ENCODE data around the gene SLC28A1. TPM values are rescaled to one million over a fixed set of nuclear protein-coding genes. Genes with fewer than 3 reads are reported as not detected.
A peak's percentile ranks its signal among the peaks of the same experiment; 100 is the strongest.

The SLC28A1 gene
- polyA plus RNA-seq, 1 donor (not counting 4 experiments of a cell fraction or from before 2014, with no cell fraction given), result not detected

- no peak for FAIRE-seq
- TF ChIP-seq CTCF (optimal IDR thresholded peaks at IDR 0.05 in 1 of 3, IDR thresholded peaks at IDR 0.05 in 1 of 3, conservative IDR thresholded peaks at IDR 0.05 in 1 of 3; ENCODE audit: extremely low read depth in 1 of 3, insufficient read depth in 2 of 3, low read length in 3 of 3), result no peak
- TF ChIP-seq EZH2 (IDR thresholded peaks at IDR 0.05; ENCODE audit: low read length), result no peak
- no peak overlapping the region for H3K27ac ChIP-seq (ENCODE audit: control insufficient read depth, insufficient read depth, low read length)
- no peaks in the 10 kb centered on the region for H3K36me3 ChIP-seq (ENCODE audit: control insufficient read depth in 2 of 2, extremely low read depth in 1 of 2, insufficient read depth in 2 of 2, low read length in 2 of 2)
- H3K4me3 ChIP-seq (ENCODE audit: control insufficient read depth in 2 of 3, extremely low read depth in 1 of 3, insufficient read depth in 2 of 3, low read depth in 1 of 3, low read length in 3 of 3), result no peak overlapping the region
- no peak overlapping the region for H3K9ac ChIP-seq (ENCODE audit: control insufficient read depth, extremely low read depth, insufficient read depth, low read length)
- peaks cover 5% of the 10 kb centered on the region for H3K4me1 ChIP-seq (ENCODE audit: control insufficient read depth, extremely low read depth, insufficient read depth, low read length)
- no peaks in the 10 kb centered on the region for H3K79me2 ChIP-seq (ENCODE audit: control insufficient read depth, insufficient read depth, low read length)
- no peaks in the 10 kb centered on the region for H4K20me1 ChIP-seq (ENCODE audit: control insufficient read depth, extremely low read depth, insufficient read depth, low read length)
- no peaks in the 10 kb centered on the region for H3K9me3 ChIP-seq (ENCODE audit: control insufficient read depth, low read depth, low read length)
- peaks cover 3% of the 10 kb centered on the region for H3K27me3 ChIP-seq (ENCODE audit: control insufficient read depth, extremely low read depth, insufficient read depth, low read length)
- no peak overlapping the region for H2AFZ ChIP-seq (ENCODE audit: control insufficient read depth, low read length)
- no peaks in the 10 kb centered on the region for H3K9me1 ChIP-seq (ENCODE audit: control insufficient read depth, extremely low read depth, insufficient read depth, low read length)
- dilution Hi-C loops (cut with MboI; ENCODE audit: extremely low pct_ligation_motif_present, low sequenced_read_pairs), result no loop called here
- no peak for DNase-seq (ENCODE audit: low read depth, low spot score)
- H3K4me2 ChIP-seq (ENCODE audit: control insufficient read depth, extremely low read depth, insufficient read depth, low read depth, low read length), result no peak overlapping the region
Observed at GRCh38 chr15:84976746-84977345, 92.4 kb downstream of the SLC28A1 start.

GRCh38 chr15:84979651-84980050 is 95.2 kb downstream of the SLC28A1 start:
- FAIRE-seq (no peak), DNase-seq (ENCODE audit: low read depth, low spot score) (no peak)
- Histone ChIP-seq H2AFZ (ENCODE audit: control insufficient read depth, low read length) (peak overlapping the region; percentile 9), H3K4me3 (ENCODE audit: control insufficient read depth in 2 of 3, extremely low read depth in 1 of 3, insufficient read depth in 2 of 3, low read depth in 1 of 3, low read length in 3 of 3) (no peak overlapping the region), H3K79me2 (ENCODE audit: control insufficient read depth, insufficient read depth, low read length) (peaks cover 11% of the 10 kb centered on the region), H3K9ac (ENCODE audit: control insufficient read depth, extremely low read depth, insufficient read depth, low read length) (no peak overlapping the region), H3K9me3 (ENCODE audit: control insufficient read depth, low read depth, low read length) (no peaks in the 10 kb centered on the region), H3K9me1 (ENCODE audit: control insufficient read depth, extremely low read depth, insufficient read depth, low read length) (no peaks in the 10 kb centered on the region), H3K36me3 (ENCODE audit: control insufficient read depth in 2 of 2, extremely low read depth in 1 of 2, insufficient read depth in 2 of 2, low read length in 2 of 2) (no peaks in the 10 kb centered on the region), H3K4me2 (ENCODE audit: control insufficient read depth, extremely low read depth, insufficient read depth, low read depth, low read length) (peak overlapping the region; percentile 87), H4K20me1 (ENCODE audit: control insufficient read depth, extremely low read depth, insufficient read depth, low read length) (no peaks in the 10 kb centered on the region), H3K27ac (ENCODE audit: control insufficient read depth, insufficient read depth, low read length) (no peak overlapping the region), H3K4me1 (ENCODE audit: control insufficient read depth, extremely low read depth, insufficient read depth, low read length) (peaks cover 14% of the 10 kb centered on the region), H3K27me3 (ENCODE audit: control insufficient read depth, extremely low read depth, insufficient read depth, low read length) (no peaks in the 10 kb centered on the region)
- TF ChIP-seq CTCF (optimal IDR thresholded peaks at IDR 0.05 in 1 of 3, IDR thresholded peaks at IDR 0.05 in 1 of 3, conservative IDR thresholded peaks at IDR 0.05 in 1 of 3; ENCODE audit: extremely low read depth in 1 of 3, insufficient read depth in 2 of 3, low read length in 3 of 3), result no peak
- dilution Hi-C loops (cut with MboI; ENCODE audit: extremely low pct_ligation_motif_present, low sequenced_read_pairs), result no loop called here

Measured in keratinocyte (primary cell).